GM12878 (cell line): ENCODE measurements around the gene CSAD. TPM values are rescaled to one million over a fixed set of nuclear protein-coding genes. Genes with fewer than 3 reads are reported as not detected.

ENCODE experiments used
- ATAC-seq: fragments of 200-7000 bp; cut with Tn5 transposase; 3 replicates; pipeline ENCODE4 v1.9.1; 2020; ENCODE audit warnings: mild to moderate bottlenecking, moderate library complexity
- BruUV-seq: library from RNA; stranded (reverse); fragments of 400-500 nt; replicated peaks from 2 replicates; lab custom pipeline; 2021; lab: Mats Ljungman, UMichigan
- CTCF ChIA-PET: fragments of 300-600 bp; sonication (Branson Sonifier 250); formaldehyde crosslinking; extraction: SDS; loops from one replicate; lab custom pipeline; 2021; ENCODE audit warnings: inconsistent platforms; lab: Yijun Ruan, JAX
- POLR2A ChIA-PET: fragments of 350-600 bp; formaldehyde crosslinking; extraction: SDS; loops from one replicate; lab custom pipeline; 2021; ENCODE audit warnings: inconsistent platforms; lab: Charles Lee
- RAD21 ChIA-PET: fragments of 300-600 bp; sonication (Branson Sonifier 250); formaldehyde crosslinking; loops from one replicate; lab custom pipeline; 2023; ENCODE audit warnings: antibody characterized with exemption; ENCODE audit not compliant: unreplicated experiment; lab: Charles Lee
- SMC1A ChIA-PET: fragments of 300-600 bp; sonication (Branson Sonifier 250); formaldehyde crosslinking; loops from one replicate; lab custom pipeline; 2023; ENCODE audit not compliant: unreplicated experiment, uncharacterized antibody; lab: Charles Lee
- DNase-seq: peaks from one replicate; pipeline ENCODE4 v3.0.0-alpha.2; 2011; ENCODE audit warnings: low read depth, low spot score
- FAIRE-seq: peaks from 3 replicates; lab custom pipeline; 2011; peaks lifted over from hg19 to GRCh38; lab: Jason Lieb, UNC
- H2AFZ ChIP-seq: 2 replicates; pipeline ENCODE4 v1.6.0; 2011; ENCODE audit warnings: low read depth, low read length, control low read depth; ENCODE audit not compliant: control insufficient read depth
- H3K27ac ChIP-seq: 2 replicates; pipeline ENCODE4 v1.5.1; 2011; ENCODE audit warnings: control low read depth; ENCODE audit not compliant: control insufficient read depth, insufficient read depth
- H3K27me3 ChIP-seq, 2 experiments: replicated peaks in 1 of 2; 2 replicates each; pipeline versions ENCODE4 v1.6.0 to v1.6.1; 2011; ENCODE audit warnings: low read length in 1 of 2; ENCODE audit not compliant: control insufficient read depth in 2 of 2, insufficient read depth in 2 of 2
- H3K36me3 ChIP-seq, 2 experiments: 2 replicates each; pipeline ENCODE4 v1.5.1; 2011; ENCODE audit warnings: low read length in 1 of 2; ENCODE audit not compliant: control insufficient read depth in 2 of 2, insufficient read depth in 2 of 2
- H3K4me1 ChIP-seq: 2 replicates; pipeline ENCODE4 v1.6.1; 2011; ENCODE audit warnings: mild to moderate bottlenecking, low read length, moderate library complexity, mixed read lengths; ENCODE audit not compliant: control insufficient read depth, insufficient read depth
- H3K4me2 ChIP-seq: 2 replicates; pipeline ENCODE4 v1.6.0; 2011; ENCODE audit warnings: control low read depth; ENCODE audit not compliant: control insufficient read depth, insufficient read depth
- H3K4me3 ChIP-seq: fragments of 200-600 bp; sonication (generic); 2 replicates; pipeline ENCODE4 v1.5.1; 2016
- H3K79me2 ChIP-seq: 2 replicates; pipeline ENCODE4 v1.6.0; 2011; ENCODE audit warnings: low read length; ENCODE audit not compliant: control insufficient read depth, insufficient read depth
- H3K9ac ChIP-seq: 2 replicates; pipeline ENCODE4 v1.8.0; 2011; ENCODE audit warnings: low read length, control low read depth, mixed read lengths; ENCODE audit not compliant: control insufficient read depth, insufficient read depth
- H3K9me3 ChIP-seq: replicated peaks from 3 replicates; pipeline ENCODE4 v1.5.1; 2011; ENCODE audit warnings: mild to moderate bottlenecking, low read length; ENCODE audit not compliant: control insufficient read depth, insufficient read depth
- H4K20me1 ChIP-seq: 2 replicates; pipeline ENCODE4 v1.6.0; 2011; ENCODE audit not compliant: control insufficient read depth, insufficient read depth
- FOXM1 ChIP-seq: IDR thresholded peaks from 2 replicates; pipeline ENCODE4 v1.6.1; 2012; ENCODE audit warnings: low read depth, mild to moderate bottlenecking, inconsistent platforms, low read length, moderate library complexity
- HDGF ChIP-seq: fragments of 450-650 bp; IDR thresholded peaks from 2 replicates; pipeline ENCODE4 v1.6.1; 2016; ENCODE audit warnings: antibody characterized with exemption
- KLF5 ChIP-seq: fragments of 450-650 bp; IDR thresholded peaks from 2 replicates; pipeline ENCODE4 v1.6.1; 2014; ENCODE audit warnings: mild to moderate bottlenecking; ENCODE audit not compliant: partially characterized antibody
- LARP7 ChIP-seq: fragments of 450-650 bp; IDR thresholded peaks from 2 replicates; pipeline ENCODE4 v1.6.1; 2017; ENCODE audit warnings: mild to moderate bottlenecking
- NFIC ChIP-seq: IDR thresholded peaks from 2 replicates; pipeline ENCODE4 v1.6.1; 2012; ENCODE audit warnings: low read depth, mild to moderate bottlenecking, inconsistent platforms, low read length, moderate library complexity
- RUNX3 ChIP-seq: IDR thresholded peaks from 2 replicates; pipeline ENCODE4 v1.6.1; 2012; ENCODE audit warnings: low read length, inconsistent platforms
- STAT1 ChIP-seq: fragments of 450-650 bp; conservative IDR thresholded peaks from 2 replicates; pipeline ENCODE4 v1.6.1; 2014; ENCODE audit warnings: antibody characterized with exemption, mild to moderate bottlenecking
- WGBS: methylation state at CpG from one replicate; pipeline ENCODE4 v1.1.6; 2016; ENCODE audit warnings: low lambda C conversion rate; ENCODE audit not compliant: insufficient replicate concordance, insufficient coverage; ENCODE audit errors: missing lambda C conversion rate; 5-methylcytosine and 5-hydroxymethylcytosine counted together
- in situ Hi-C: fragments of 300-500 bp; cut with MboI; formaldehyde crosslinking; loops from 9 replicates; pipeline ENCODE4 v1.14.3; 2018; ENCODE audit warnings: mixed read lengths
- intact Hi-C: fragments of 100-400 bp; cut with micrococcal nuclease; formaldehyde crosslinking; loops from one replicate; pipeline ENCODE4 v1.14.2; 2022; ENCODE audit not compliant: unreplicated experiment
- polyA plus RNA-seq, 11 experiments: library from polyadenylated mRNA; depleted of rRNA in 4 of 11; unstranded in 6 of 11; stranded (reverse) in 5 of 11; fragments of >200 nt; fragmentation: Nextera tagmentation in 4 of 11; fragmentation: Illumina TruSeq in 1 of 11; extraction: Ambion mirVana in 4 of 11; extraction: Trizol in 1 of 11; gene quantifications; 1 replicate in 1 of 11; 2 replicates in 10 of 11; pipeline versions ENCODE4 v1.2.1 to v1.2.3, GENCODE V29; 2011 to 2016; ENCODE audit warnings: inconsistent platforms in 2 of 11, missing spikeins in 2 of 11, low read depth in 1 of 11
- total RNA-seq, 4 experiments: library from RNA; depleted of rRNA in 3 of 4; stranded (reverse); fragments of >200 nt in 3 of 4; fragmentation: Illumina TruSeq in 1 of 4; extraction: Trizol in 1 of 4; gene quantifications; 2 replicates each; pipeline versions ENCODE4 v1.2.1 to v1.2.3, GENCODE V29; 2013 to 2021
- TF ChIP-seq, protein P1 (sequence below): IDR thresholded peaks from 2 replicates; pipeline ENCODE4 v1.6.1; 2012; ENCODE audit warnings: low read depth, low read length, improper control_type of control experiment
- TF ChIP-seq, protein P2 (sequence below): fragments of 450-650 bp; IDR thresholded peaks from 2 replicates; pipeline ENCODE4 v1.6.1; 2016; ENCODE audit warnings: mild to moderate bottlenecking

Gene CSAD
- total and polyA plus RNA-seq, 10 of the 15 experiments (the other 5 are each of a cell fraction or from before 2014, with no cell fraction given), result 1.1 to 20.4 (median 6.2) TPM

DNA sequence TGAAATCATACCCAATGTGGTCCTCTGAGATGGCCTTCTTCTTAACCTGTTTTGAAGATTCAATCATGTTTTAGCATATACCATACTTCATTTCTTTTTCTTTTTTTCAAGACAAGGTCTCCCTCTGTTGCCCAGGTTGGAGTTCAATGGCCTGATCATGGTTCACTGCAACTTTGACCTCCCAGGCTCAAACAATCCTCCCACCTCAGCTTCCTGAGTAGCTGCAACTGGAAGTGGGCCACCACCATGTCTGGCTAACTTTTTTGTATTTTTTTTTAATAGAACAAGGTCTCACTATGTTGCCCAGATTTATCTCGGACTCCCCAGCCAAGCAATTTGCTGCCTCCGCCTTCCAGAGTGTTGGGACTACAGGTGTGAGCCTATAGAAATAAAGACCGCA lies 47.0 kb downstream of the CSAD start:
- H3K4me1 ChIP-seq, result no peaks in the 10 kb centered on the region
- DNase-seq (no peak), FAIRE-seq (no peak), ATAC-seq (no peak)
- H3K36me3 ChIP-seq, result no peaks in the 10 kb centered on the region
- SMC1A ChIA-PET, result no interaction called here
- no peak overlapping the region for H3K9ac ChIP-seq
- POLR2A ChIA-PET, result no interaction called here
- H3K4me2 ChIP-seq, result no peak overlapping the region
- intact Hi-C loops, result no loop called here
- TF ChIP-seq STAT1, result no peak
- TF ChIP-seq RUNX3, result no peak
- no peak for TF ChIP-seq LARP7
- no peak for TF ChIP-seq NFIC
- TF ChIP-seq FOXM1, result no peak
- TF ChIP-seq, protein P1, sequence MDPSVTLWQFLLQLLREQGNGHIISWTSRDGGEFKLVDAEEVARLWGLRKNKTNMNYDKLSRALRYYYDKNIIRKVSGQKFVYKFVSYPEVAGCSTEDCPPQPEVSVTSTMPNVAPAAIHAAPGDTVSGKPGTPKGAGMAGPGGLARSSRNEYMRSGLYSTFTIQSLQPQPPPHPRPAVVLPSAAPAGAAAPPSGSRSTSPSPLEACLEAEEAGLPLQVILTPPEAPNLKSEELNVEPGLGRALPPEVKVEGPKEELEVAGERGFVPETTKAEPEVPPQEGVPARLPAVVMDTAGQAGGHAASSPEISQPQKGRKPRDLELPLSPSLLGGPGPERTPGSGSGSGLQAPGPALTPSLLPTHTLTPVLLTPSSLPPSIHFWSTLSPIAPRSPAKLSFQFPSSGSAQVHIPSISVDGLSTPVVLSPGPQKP, result no peak
- TF ChIP-seq KLF5, result no peak
- TF ChIP-seq HDGF, result no peak
- TF ChIP-seq, protein P2, sequence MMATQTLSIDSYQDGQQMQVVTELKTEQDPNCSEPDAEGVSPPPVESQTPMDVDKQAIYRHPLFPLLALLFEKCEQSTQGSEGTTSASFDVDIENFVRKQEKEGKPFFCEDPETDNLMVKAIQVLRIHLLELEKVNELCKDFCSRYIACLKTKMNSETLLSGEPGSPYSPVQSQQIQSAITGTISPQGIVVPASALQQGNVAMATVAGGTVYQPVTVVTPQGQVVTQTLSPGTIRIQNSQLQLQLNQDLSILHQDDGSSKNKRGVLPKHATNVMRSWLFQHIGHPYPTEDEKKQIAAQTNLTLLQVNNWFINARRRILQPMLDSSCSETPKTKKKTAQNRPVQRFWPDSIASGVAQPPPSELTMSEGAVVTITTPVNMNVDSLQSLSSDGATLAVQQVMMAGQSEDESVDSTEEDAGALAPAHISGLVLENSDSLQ, result no peak
- BruUV-seq, result no TSS peak
- RAD21 ChIA-PET, result no interaction called here
- 65% methylated on average over 3 of the region's 3 CpGs for WGBS
- H3K79me2 ChIP-seq, result no peaks in the 10 kb centered on the region
- no peaks in the 10 kb centered on the region; a peak in 1 of 4 replicates for H3K27me3 ChIP-seq
- peaks cover 3% of the 10 kb centered on the region; the same call in 2 of the 3 replicates for H3K9me3 ChIP-seq
- CTCF ChIA-PET, result interaction anchor here (0.6 kb wide), 1 partner anchor 355 kb away, joined by 3 read pairs; no protein-coding TSS in a partner anchor
- no peaks in the 10 kb centered on the region for H4K20me1 ChIP-seq
- H2AFZ ChIP-seq, result no peak overlapping the region
- H3K27ac ChIP-seq, result no peak overlapping the region
- in situ Hi-C loops, result no loop called here
- H3K4me3 ChIP-seq, result no peak overlapping the region
